GM19193 (cell line): ENCODE data around the gene NRXN3.

ENCODE experiments used
- POLR2A ChIP-seq: IDR thresholded peaks from 4 replicates; pipeline ENCODE4 v1.6.1; 2011; ENCODE audit not compliant: insufficient read depth, insufficient read length; ENCODE audit errors: extremely low read depth

The NRXN3 gene

GRCh38 chr14:78666336-78667056 lies 496.3 kb downstream of the NRXN3 start:
- no peak for TF ChIP-seq POLR2A

GRCh38 chr14:78667141-78667540 lies 497.0 kb downstream of the NRXN3 start:
- no peak for TF ChIP-seq POLR2A

GRCh38 chr14:78673845-78674244 lies 503.7 kb downstream of the NRXN3 start:
- no peak for TF ChIP-seq POLR2A

GRCh38 chr14:78674820-78675219 lies 504.6 kb downstream of the NRXN3 start:
- no peak for TF ChIP-seq POLR2A

- no peak for TF ChIP-seq POLR2A
These were observed 513.0 kb downstream of the NRXN3 start for GRCh38 chr14:78683206-78683605.

GRCh38 chr14:78683981-78684380 lies 513.8 kb downstream of the NRXN3 start:
- TF ChIP-seq POLR2A = no peak

GRCh38 chr14:78688503-78688902 lies 518.3 kb downstream of the NRXN3 start:
- TF ChIP-seq POLR2A = no peak

GRCh38 chr14:78690836-78691235 lies 520.7 kb downstream of the NRXN3 start:
- TF ChIP-seq POLR2A = no peak

GRCh38 chr14:78697341-78697740 lies 527.2 kb downstream of the NRXN3 start:
- TF ChIP-seq POLR2A = no peak

- no peak for TF ChIP-seq POLR2A
These were observed 528.8 kb downstream of the NRXN3 start for GRCh38 chr14:78698991-78699390.

GRCh38 chr14:78700236-78700635 lies 530.1 kb downstream of the NRXN3 start:
- no peak for TF ChIP-seq POLR2A

GRCh38 chr14:78701246-78701645 lies 531.1 kb downstream of the NRXN3 start:
- no peak for TF ChIP-seq POLR2A

- no peak for TF ChIP-seq POLR2A
These were observed 534.8 kb downstream of the NRXN3 start for GRCh38 chr14:78704965-78705364.

- TF ChIP-seq POLR2A = no peak
These were observed 535.8 kb downstream of the NRXN3 start for GRCh38 chr14:78705989-78706388.

GRCh38 chr14:78709795-78710557 lies 539.8 kb downstream of the NRXN3 start:
- no peak for TF ChIP-seq POLR2A

GRCh38 chr14:78710963-78711362 lies 540.8 kb downstream of the NRXN3 start:
- no peak for TF ChIP-seq POLR2A
